H9 (cell line): ENCODE measurements around the gene P2RY8. TPM values are rescaled to one million over a fixed set of nuclear protein-coding genes. Genes with fewer than 3 reads are reported as not detected.

Experiments used
- DNase-seq: peaks from one replicate; pipeline ENCODE4 v3.0.0-alpha.2; 2017
- H2AFZ ChIP-seq: one replicate; pipeline ENCODE4 v1.6.1; 2013; ENCODE audit warnings: mild to moderate bottlenecking, low read length, control low read depth, moderate library complexity
- H2AK5ac ChIP-seq: 2 replicates; pipeline ENCODE4 v1.6.1; 2013; ENCODE audit warnings: low read length, control low read depth, mixed read lengths; ENCODE audit not compliant: insufficient read length
- H2BK120ac ChIP-seq: one replicate; pipeline ENCODE4 v1.6.1; 2013; ENCODE audit warnings: low read depth, mild to moderate bottlenecking, low read length, control low read depth, inconsistent platforms; ENCODE audit not compliant: poor library complexity, severe bottlenecking
- H2BK12ac ChIP-seq: 2 replicates; pipeline ENCODE4 v1.6.1; 2013; ENCODE audit warnings: low read length, control low read depth, mixed read lengths, low read depth; ENCODE audit not compliant: insufficient read length
- H2BK15ac ChIP-seq: 2 replicates; pipeline ENCODE4 v1.6.1; 2013; ENCODE audit warnings: low read depth, low read length, control low read depth
- H2BK20ac ChIP-seq: one replicate; pipeline ENCODE4 v1.6.1; 2013; ENCODE audit warnings: low read depth, mild to moderate bottlenecking, low read length, control low read depth, inconsistent platforms; ENCODE audit not compliant: poor library complexity, severe bottlenecking
- H2BK5ac ChIP-seq: 2 replicates; pipeline ENCODE4 v1.6.1; 2013; ENCODE audit warnings: low read length, control low read depth, mixed read lengths; ENCODE audit not compliant: insufficient read length
- H3K14ac ChIP-seq: 2 replicates; pipeline ENCODE4 v1.6.1; 2013; ENCODE audit warnings: low read length, control low read depth; ENCODE audit not compliant: insufficient read depth
- H3K18ac ChIP-seq: 2 replicates; pipeline ENCODE4 v1.6.1; 2013; ENCODE audit warnings: low read depth, mild to moderate bottlenecking, mixed read lengths, low read length, control low read depth; ENCODE audit not compliant: insufficient read length
- H3K23ac ChIP-seq: 2 replicates; pipeline ENCODE4 v1.6.1; 2013; ENCODE audit warnings: low read length, control low read depth, mixed read lengths, low read depth; ENCODE audit not compliant: insufficient read length
- H3K23me2 ChIP-seq: 2 replicates; pipeline ENCODE4 v1.6.1; 2013; ENCODE audit warnings: low read depth, mild to moderate bottlenecking, mixed read lengths, low read length, control low read depth; ENCODE audit not compliant: insufficient read length, poor library complexity, severe bottlenecking
- H3K27ac ChIP-seq: 2 replicates; pipeline ENCODE4 v1.5.1; 2013; ENCODE audit warnings: low read length, control low read depth, mixed read lengths, low read depth; ENCODE audit not compliant: insufficient read length
- H3K27me3 ChIP-seq: 2 replicates; pipeline ENCODE4 v1.6.1; 2013; ENCODE audit warnings: low read length, control low read depth, inconsistent platforms; ENCODE audit not compliant: insufficient read depth
- H3K4ac ChIP-seq: 2 replicates; pipeline ENCODE4 v1.6.1; 2013; ENCODE audit warnings: low read depth, mild to moderate bottlenecking, control low read depth, inconsistent platforms, low read length, moderate library complexity
- H3K4me1 ChIP-seq: 2 replicates; pipeline ENCODE4 v1.6.1; 2013; ENCODE audit warnings: low read length, control low read depth, inconsistent platforms; ENCODE audit not compliant: insufficient read depth
- H3K4me2 ChIP-seq: 2 replicates; pipeline ENCODE4 v1.6.1; 2013; ENCODE audit warnings: low read length, control low read depth, mixed read lengths; ENCODE audit not compliant: insufficient read length, insufficient read depth
- H3K56ac ChIP-seq: 2 replicates; pipeline ENCODE4 v1.6.1; 2013; ENCODE audit warnings: low read depth, mild to moderate bottlenecking, mixed read lengths, low read length, control low read depth; ENCODE audit not compliant: insufficient read length
- H3K79me1 ChIP-seq: 2 replicates; pipeline ENCODE4 v1.6.1; 2013; ENCODE audit warnings: low read depth, mild to moderate bottlenecking, moderate library complexity, low read length, control low read depth, inconsistent platforms; ENCODE audit not compliant: insufficient read depth, poor library complexity, severe bottlenecking
- H3K79me2 ChIP-seq: 2 replicates; pipeline ENCODE4 v1.6.1; 2013; ENCODE audit warnings: low read length, control low read depth, inconsistent platforms; ENCODE audit not compliant: insufficient read depth
- H3K9ac ChIP-seq: 2 replicates; pipeline ENCODE4 v1.6.1; 2013; ENCODE audit warnings: low read length, control low read depth, mixed read lengths; ENCODE audit not compliant: insufficient read length; ENCODE audit errors: extremely low read depth
- H3K9me3 ChIP-seq: one replicate; pipeline ENCODE4 v1.6.1; 2013; ENCODE audit warnings: low read depth, low read length, inconsistent platforms; ENCODE audit not compliant: control insufficient read depth
- H3T11ph ChIP-seq: one replicate; pipeline ENCODE4 v1.6.1; 2013; ENCODE audit warnings: mild to moderate bottlenecking, low read length, control low read depth, inconsistent platforms
- H4K20me1 ChIP-seq: one replicate; pipeline ENCODE4 v1.6.1; 2013; ENCODE audit not compliant: control insufficient read depth, insufficient read length, insufficient read depth
- H4K5ac ChIP-seq: 2 replicates; pipeline ENCODE4 v1.6.1; 2013; ENCODE audit warnings: low read depth, mild to moderate bottlenecking, mixed read lengths, low read length, control low read depth; ENCODE audit not compliant: insufficient read length
- H4K8ac ChIP-seq: replicated peaks from 2 replicates; pipeline ENCODE4 v1.6.1; 2013; ENCODE audit warnings: low read length, control low read depth, mixed read lengths, low read depth; ENCODE audit not compliant: insufficient read length
- H4K91ac ChIP-seq: 2 replicates; pipeline ENCODE4 v1.6.1; 2013; ENCODE audit warnings: low read depth, mild to moderate bottlenecking, moderate library complexity, mixed read lengths, low read length, control low read depth; ENCODE audit not compliant: insufficient read length
- H3K27ac Mint-ChIP-seq, 3 experiments: 2 replicates in 2 of 3; 3 replicates in 1 of 3; pipeline ENCODE4 v1.8.0; 2020 to 2021; ENCODE audit warnings: mixed read lengths in 3 of 3, mild to moderate bottlenecking in 1 of 3, moderate library complexity in 1 of 3
- H3K27me3 Mint-ChIP-seq: 2 replicates; pipeline ENCODE4 v1.8.0; 2021; ENCODE audit warnings: low read depth, mild to moderate bottlenecking, moderate library complexity, mixed read lengths
- H3K36me3 Mint-ChIP-seq, 3 experiments: 2 replicates in 2 of 3; 3 replicates in 1 of 3; pipeline ENCODE4 v1.8.0; 2020 to 2021; ENCODE audit warnings: low read depth in 3 of 3, mixed read lengths in 3 of 3; ENCODE audit not compliant: insufficient read depth in 1 of 3
- H3K4me1 Mint-ChIP-seq, 2 experiments: 2 replicates each; pipeline ENCODE4 v1.8.0; 2020; ENCODE audit warnings: mixed read lengths in 2 of 2
- H3K4me3 Mint-ChIP-seq, 2 experiments: 2 replicates in 1 of 2; 3 replicates in 1 of 2; pipeline ENCODE4 v1.8.0; 2020 to 2021; ENCODE audit warnings: mild to moderate bottlenecking in 2 of 2, mixed read lengths in 2 of 2, moderate library complexity in 1 of 2
- H3K9me3 Mint-ChIP-seq, 2 experiments: 2 replicates in 1 of 2; 3 replicates in 1 of 2; pipeline ENCODE4 v1.8.0; 2020; ENCODE audit warnings: mild to moderate bottlenecking in 2 of 2, mixed read lengths in 2 of 2, moderate library complexity in 1 of 2
- WGBS: extraction: QIAGEN DNeasy Blood & Tissue Kit; methylation state at CpG from one replicate; pipeline ENCODE4 v1.1.7; 2013; ENCODE audit warnings: missing lambda C conversion rate, low lambda C conversion rate, mixed read lengths; ENCODE audit not compliant: insufficient read length; ENCODE audit errors: extremely low coverage; 5-methylcytosine and 5-hydroxymethylcytosine counted together
- total RNA-seq: library from RNA; stranded (reverse); gene quantifications from 2 replicates; pipeline ENCODE4 v1.2.1, GENCODE V29; 2021
- TF ChIP-seq, protein P1 (sequence below): fragments of 200-600 bp; sonication (generic); conservative IDR thresholded peaks from 3 replicates; pipeline ENCODE4 v1.8.0; 2021; ENCODE audit warnings: antibody characterized with exemption, mild to moderate bottlenecking

Gene P2RY8
- total RNA-seq, 1 experiment from 2014 or later = not detected

DNA sequence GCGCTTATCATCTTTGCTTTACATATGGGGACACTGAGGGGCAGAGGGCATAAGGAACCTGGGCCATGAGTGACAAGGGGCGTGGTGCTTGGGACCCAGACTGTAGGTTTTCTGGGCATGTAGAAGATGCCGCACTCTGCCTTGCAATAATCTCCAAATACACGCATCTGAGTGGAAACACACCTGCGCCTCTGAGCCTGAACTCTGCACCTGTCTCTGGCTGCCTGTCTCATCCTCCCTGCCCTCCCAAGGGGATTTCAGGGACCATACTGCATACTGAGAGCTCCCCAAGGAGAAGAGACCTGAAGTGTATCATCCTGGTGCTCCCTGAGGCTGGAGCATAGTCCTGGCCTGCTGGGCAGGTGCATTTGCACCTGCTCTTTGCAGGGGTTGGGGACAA is 49.6 kb downstream of the P2RY8 start:
- no peak overlapping the region for H2BK15ac ChIP-seq
- H2BK120ac ChIP-seq = no peak overlapping the region
- Mint-ChIP-seq H3K9me3 (peaks cover 25 to 26% of the 10 kb centered on the region in 2 experiments), H3K27me3 (peaks cover 6% of the 10 kb centered on the region), H3K27ac (no peak overlapping the region), H3K4me1 (no peaks in the 10 kb centered on the region), H3K36me3 (peaks cover 0 to 7% (median 0%) of the 10 kb centered on the region in 3 experiments; a peak in 3 of 7 replicates), H3K4me3 (no peak overlapping the region)
- H2AFZ ChIP-seq = no peak overlapping the region
- no peak overlapping the region for H3K9ac ChIP-seq
- no peak overlapping the region for H3K4ac ChIP-seq
- no peak overlapping the region for H3K18ac ChIP-seq
- no peak overlapping the region for H3K4me2 ChIP-seq
- H3K79me2 ChIP-seq = no peaks in the 10 kb centered on the region
- H4K5ac ChIP-seq = no peak overlapping the region
- WGBS = no CpG with 5 or more reads among the region's 5 CpGs
- no peak for DNase-seq
- no peak overlapping the region for H2AK5ac ChIP-seq
- no peak overlapping the region for H3K14ac ChIP-seq
- H2BK20ac ChIP-seq = no peak overlapping the region
- H3K23ac ChIP-seq = no peak overlapping the region
- no peak overlapping the region for H4K91ac ChIP-seq
- no peaks in the 10 kb centered on the region for H3K79me1 ChIP-seq
- TF ChIP-seq, protein P1, sequence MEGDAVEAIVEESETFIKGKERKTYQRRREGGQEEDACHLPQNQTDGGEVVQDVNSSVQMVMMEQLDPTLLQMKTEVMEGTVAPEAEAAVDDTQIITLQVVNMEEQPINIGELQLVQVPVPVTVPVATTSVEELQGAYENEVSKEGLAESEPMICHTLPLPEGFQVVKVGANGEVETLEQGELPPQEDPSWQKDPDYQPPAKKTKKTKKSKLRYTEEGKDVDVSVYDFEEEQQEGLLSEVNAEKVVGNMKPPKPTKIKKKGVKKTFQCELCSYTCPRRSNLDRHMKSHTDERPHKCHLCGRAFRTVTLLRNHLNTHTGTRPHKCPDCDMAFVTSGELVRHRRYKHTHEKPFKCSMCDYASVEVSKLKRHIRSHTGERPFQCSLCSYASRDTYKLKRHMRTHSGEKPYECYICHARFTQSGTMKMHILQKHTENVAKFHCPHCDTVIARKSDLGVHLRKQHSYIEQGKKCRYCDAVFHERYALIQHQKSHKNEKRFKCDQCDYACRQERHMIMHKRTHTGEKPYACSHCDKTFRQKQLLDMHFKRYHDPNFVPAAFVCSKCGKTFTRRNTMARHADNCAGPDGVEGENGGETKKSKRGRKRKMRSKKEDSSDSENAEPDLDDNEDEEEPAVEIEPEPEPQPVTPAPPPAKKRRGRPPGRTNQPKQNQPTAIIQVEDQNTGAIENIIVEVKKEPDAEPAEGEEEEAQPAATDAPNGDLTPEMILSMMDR = no peak
- no peak overlapping the region for H2BK5ac ChIP-seq
- H2BK12ac ChIP-seq = no peak overlapping the region
- H3T11ph ChIP-seq = no peak overlapping the region
- H3K56ac ChIP-seq = no peak overlapping the region
- H4K20me1 ChIP-seq = no peaks in the 10 kb centered on the region
- H3K27me3 ChIP-seq = no peaks in the 10 kb centered on the region
- H3K27ac ChIP-seq = no peak overlapping the region
- H3K4me1 ChIP-seq = no peaks in the 10 kb centered on the region; the same call in 1 of the 2 replicates
- H3K23me2 ChIP-seq = no peaks in the 10 kb centered on the region
- H3K9me3 ChIP-seq = no peaks in the 10 kb centered on the region
- H4K8ac ChIP-seq = no peak overlapping the region
